Activated CD8-positive, alpha-beta T cell treated with anti-CD3 and anti-CD28 coated beads, Interleukin-2, amount 10 ng/mL, durations not matched to agents 7 days and 5 days (primary cell): ENCODE results near the gene RAD51B. TPM values are rescaled to one million over a fixed set of nuclear protein-coding genes. Genes with fewer than 3 reads are reported as not detected.
"Not testable (repeated sequence)": the region's sequence is repeated elsewhere in the genome, so short reads cannot be mapped to it uniquely, and the experiment has no call there.

Experiments
- ATAC-seq: fragments of 150-1000 bp; cut with Tn5 transposase; one replicate; pipeline ENCODE4 v1.10.0; 2021; ENCODE audit warnings: moderate library complexity
- CTCF ChIA-PET: fragments of 350-600 bp; sonication (Branson Sonifier 250); formaldehyde crosslinking; loops from one replicate; lab custom pipeline; 2021; ENCODE audit warnings: antibody characterized with exemption; lab: Charles Lee
- POLR2A ChIA-PET: fragments of 350-600 bp; sonication (Branson Sonifier 250); formaldehyde crosslinking; loops from one replicate; lab custom pipeline; 2021; ENCODE audit warnings: antibody characterized with exemption; lab: Charles Lee
- DNase-seq: peaks from one replicate; pipeline ENCODE4 v3.0.0-alpha.2; 2020
- H3K27ac Mint-ChIP-seq: one replicate; pipeline ENCODE4 v1.8.0; 2021; ENCODE audit warnings: mild to moderate bottlenecking, mixed read lengths
- H3K27me3 Mint-ChIP-seq: one replicate; pipeline ENCODE4 v1.8.0; 2021; ENCODE audit warnings: low read depth, mixed read lengths
- H3K36me3 Mint-ChIP-seq: one replicate; pipeline ENCODE4 v1.8.0; 2021; ENCODE audit warnings: low read depth, mixed read lengths
- H3K4me1 Mint-ChIP-seq: one replicate; pipeline ENCODE4 v1.8.0; 2021; ENCODE audit warnings: low read depth, mixed read lengths
- H3K4me3 Mint-ChIP-seq: one replicate; pipeline ENCODE4 v1.8.0; 2021; ENCODE audit warnings: mild to moderate bottlenecking, mixed read lengths
- H3K9me3 Mint-ChIP-seq: one replicate; pipeline ENCODE4 v1.8.0; 2022; ENCODE audit warnings: mixed read lengths; ENCODE audit not compliant: insufficient read depth
- total RNA-seq, 2 experiments: library from RNA; stranded (reverse); gene quantifications; one replicate each; pipeline ENCODE4 v1.2.3, GENCODE V29; 2021

Gene RAD51B
- total RNA-seq, 2 experiments from 2014 or later: 34.1 to 38.8 TPM

DNA sequence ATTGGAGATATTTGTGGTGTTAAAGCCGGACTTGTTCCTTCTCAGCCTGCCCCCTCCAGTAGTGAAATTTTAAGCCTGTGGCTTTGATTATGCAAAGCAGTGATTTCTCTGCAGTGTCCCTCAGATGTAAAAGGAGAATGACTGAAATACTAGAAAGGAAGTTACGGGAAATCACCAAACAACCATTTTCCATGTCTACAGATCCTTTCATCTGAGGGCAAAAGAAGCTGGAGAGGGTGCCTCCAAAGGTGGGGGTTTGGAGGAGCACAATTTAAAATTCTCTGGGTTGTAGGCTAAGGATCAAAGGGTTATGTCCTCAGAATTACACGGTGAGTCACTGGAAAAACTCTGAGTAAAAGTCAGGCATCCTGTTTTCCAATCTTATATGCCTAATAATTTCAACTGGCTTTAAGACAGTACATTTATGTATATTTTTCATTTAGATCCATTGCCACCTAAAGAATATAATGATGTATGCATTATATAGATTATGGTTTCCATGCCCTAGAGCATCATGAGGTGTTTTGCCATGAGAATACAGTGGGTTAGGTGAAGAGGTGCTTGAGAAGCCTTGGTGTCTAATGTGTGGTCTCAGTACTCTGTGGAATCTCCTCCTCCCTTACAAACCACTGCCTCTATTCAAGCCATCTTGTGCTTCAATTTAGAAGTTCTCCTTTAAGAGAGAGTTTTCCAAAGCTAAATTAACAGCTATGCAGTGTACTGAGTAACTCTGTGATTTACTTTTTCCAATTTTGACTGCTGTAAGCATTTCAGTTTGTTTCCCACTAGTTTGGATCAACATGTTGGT, 362.1 kb downstream of the RAD51B start:
- peak; percentile 39 for ATAC-seq

DNA sequence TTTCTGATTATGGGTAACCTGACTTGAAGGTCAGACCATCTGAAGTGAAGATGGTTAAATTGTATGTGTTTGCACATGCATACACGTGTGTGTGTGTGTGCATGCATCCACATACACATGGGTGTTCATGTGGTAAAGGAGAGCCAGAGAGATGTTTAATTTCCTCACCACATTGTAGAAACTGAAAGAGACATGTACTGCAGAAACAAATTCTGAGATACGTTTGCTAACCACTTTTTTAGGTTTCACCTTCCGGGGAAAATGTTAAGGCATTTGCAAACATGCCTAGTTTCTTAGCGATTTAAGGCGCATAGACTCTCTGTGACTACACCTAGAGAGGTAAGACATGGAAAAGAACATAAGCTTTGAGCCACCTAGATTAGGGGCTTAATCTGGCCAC, 362.9 kb downstream of the RAD51B start:
- peaks cover 2% of the 10 kb centered on the region for H3K36me3 Mint-ChIP-seq
- POLR2A ChIA-PET: no interaction called here
- H3K27me3 Mint-ChIP-seq: no peaks in the 10 kb centered on the region
- CTCF ChIA-PET: no interaction called here
- DNase-seq (peak; percentile 40), ATAC-seq (peak; percentile 90)
- peaks cover 29% of the 10 kb centered on the region for H3K4me1 Mint-ChIP-seq
- no peaks in the 10 kb centered on the region for H3K9me3 Mint-ChIP-seq
- H3K4me3 Mint-ChIP-seq: no peak overlapping the region
- peak overlapping the region; percentile 93 for H3K27ac Mint-ChIP-seq

More for the DNA sequence above, 362.1 kb downstream of the RAD51B start:
- ChIA-PET CTCF (interaction anchor here (0.9 kb wide), 1 partner anchor 237 kb away, joined by 3 read pairs; no protein-coding TSS in a partner anchor), POLR2A (no interaction called here)
- Mint-ChIP-seq H3K9me3 (no peaks in the 10 kb centered on the region), H3K4me1 (peaks cover 29% of the 10 kb centered on the region), H3K36me3 (peaks cover 2% of the 10 kb centered on the region), H3K4me3 (no peak overlapping the region), H3K27me3 (no peaks in the 10 kb centered on the region), H3K27ac (no peak overlapping the region)
- no peak for DNase-seq

DNA sequence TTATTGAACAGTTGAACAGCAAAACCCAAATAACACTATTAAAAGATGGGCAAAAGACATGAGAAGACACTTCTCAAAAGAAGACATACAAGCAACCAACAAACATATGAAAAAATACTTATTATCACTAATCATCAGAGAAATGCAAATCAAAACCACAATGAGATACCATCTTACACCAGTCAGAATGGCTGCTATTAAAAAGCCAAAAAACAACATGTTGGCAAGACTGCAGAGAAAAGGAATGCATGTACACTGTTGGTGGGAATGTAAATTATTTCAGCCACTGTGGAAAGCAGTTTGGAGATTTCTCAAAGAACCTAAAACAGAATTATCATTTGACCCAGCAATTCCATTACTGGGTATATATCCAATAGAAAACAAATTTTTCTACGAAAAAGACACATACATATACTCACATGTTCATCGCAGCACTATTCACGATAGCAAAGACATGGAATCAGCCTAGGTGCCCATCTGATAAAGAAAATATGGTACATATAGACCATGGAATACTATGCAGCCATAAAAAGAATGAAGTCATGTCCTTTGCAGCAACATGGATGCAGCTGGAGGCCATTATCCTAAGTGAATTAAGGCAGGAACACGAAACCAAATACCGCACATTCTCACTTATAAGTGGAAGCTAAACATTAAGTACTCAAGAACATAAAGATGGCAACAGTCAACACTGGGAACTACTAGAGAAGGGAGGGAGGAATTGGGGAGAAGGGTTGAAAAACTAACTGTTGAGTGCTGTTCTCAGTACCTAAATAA, 367.1 kb downstream of the RAD51B start:
- DNase-seq, H3K36me3 Mint-ChIP-seq, H3K4me3 Mint-ChIP-seq, CTCF ChIA-PET, ATAC-seq, H3K9me3 Mint-ChIP-seq, POLR2A ChIA-PET, H3K27ac Mint-ChIP-seq, H3K27me3 Mint-ChIP-seq: not testable (repeated sequence)
- H3K4me1 Mint-ChIP-seq: peaks cover 24% of the 10 kb centered on the region

DNA sequence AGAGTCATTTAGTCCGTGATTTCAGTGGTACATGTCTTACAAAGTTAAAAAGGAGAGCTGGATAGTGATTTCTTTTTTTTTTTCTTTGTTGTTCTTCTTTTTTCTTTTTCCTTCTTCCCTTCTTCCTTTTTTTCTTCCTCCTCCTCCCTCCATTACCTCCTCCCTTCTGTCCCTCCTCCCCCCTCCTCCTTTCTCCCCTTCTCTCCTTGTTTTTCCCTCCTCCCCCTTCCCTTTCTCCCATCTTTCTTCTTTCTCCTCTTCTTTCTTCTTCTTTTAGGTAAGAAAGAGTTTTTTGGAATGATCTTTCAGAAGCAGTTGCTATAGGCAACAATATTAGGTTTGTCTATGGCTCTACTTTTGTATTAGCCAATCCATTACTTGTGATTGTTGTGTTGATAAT, 368.6 kb downstream of the RAD51B start:
- Mint-ChIP-seq H3K4me1 (peaks cover 10% of the 10 kb centered on the region), H3K27ac (no peak overlapping the region), H3K4me3 (no peak overlapping the region), H3K27me3 (no peaks in the 10 kb centered on the region), H3K9me3 (no peaks in the 10 kb centered on the region), H3K36me3 (peaks cover 2% of the 10 kb centered on the region)
- POLR2A ChIA-PET: interaction anchor here (0.6 to 0.7 kb wide), 2 partner anchors 243 to 360 kb away, joined by 3 read pairs; no protein-coding TSS in a partner anchor
- DNase-seq: no peak
- no peak for ATAC-seq
- CTCF ChIA-PET: no interaction called here

DNA sequence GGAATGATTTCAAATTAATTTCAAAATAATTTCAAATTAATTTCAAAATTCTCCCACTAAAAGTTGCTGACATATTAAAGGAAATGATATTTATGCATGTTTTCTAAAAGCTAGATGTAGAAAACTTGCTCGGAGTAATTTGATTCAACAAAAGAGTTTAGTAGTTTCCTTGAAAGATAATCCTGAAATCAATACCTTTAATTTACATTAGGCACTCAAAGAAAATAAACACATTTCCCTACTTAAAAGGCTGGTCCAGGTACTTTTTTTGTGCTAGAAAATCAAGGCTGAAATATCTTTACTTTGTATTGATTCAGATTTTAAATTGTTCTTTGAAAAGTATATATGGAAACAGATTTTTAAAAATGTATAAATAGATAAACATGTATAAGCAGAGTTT, 370.5 kb downstream of the RAD51B start:
- no peak for ATAC-seq
- ChIA-PET POLR2A (no interaction called here), CTCF (no interaction called here)
- no peak overlapping the region for H3K4me3 Mint-ChIP-seq
- peaks cover 6% of the 10 kb centered on the region for H3K4me1 Mint-ChIP-seq
- H3K27ac Mint-ChIP-seq: no peak overlapping the region
- H3K27me3 Mint-ChIP-seq: no peaks in the 10 kb centered on the region
- H3K36me3 Mint-ChIP-seq: no peaks in the 10 kb centered on the region
- H3K9me3 Mint-ChIP-seq: no peaks in the 10 kb centered on the region
- DNase-seq: no peak

DNA sequence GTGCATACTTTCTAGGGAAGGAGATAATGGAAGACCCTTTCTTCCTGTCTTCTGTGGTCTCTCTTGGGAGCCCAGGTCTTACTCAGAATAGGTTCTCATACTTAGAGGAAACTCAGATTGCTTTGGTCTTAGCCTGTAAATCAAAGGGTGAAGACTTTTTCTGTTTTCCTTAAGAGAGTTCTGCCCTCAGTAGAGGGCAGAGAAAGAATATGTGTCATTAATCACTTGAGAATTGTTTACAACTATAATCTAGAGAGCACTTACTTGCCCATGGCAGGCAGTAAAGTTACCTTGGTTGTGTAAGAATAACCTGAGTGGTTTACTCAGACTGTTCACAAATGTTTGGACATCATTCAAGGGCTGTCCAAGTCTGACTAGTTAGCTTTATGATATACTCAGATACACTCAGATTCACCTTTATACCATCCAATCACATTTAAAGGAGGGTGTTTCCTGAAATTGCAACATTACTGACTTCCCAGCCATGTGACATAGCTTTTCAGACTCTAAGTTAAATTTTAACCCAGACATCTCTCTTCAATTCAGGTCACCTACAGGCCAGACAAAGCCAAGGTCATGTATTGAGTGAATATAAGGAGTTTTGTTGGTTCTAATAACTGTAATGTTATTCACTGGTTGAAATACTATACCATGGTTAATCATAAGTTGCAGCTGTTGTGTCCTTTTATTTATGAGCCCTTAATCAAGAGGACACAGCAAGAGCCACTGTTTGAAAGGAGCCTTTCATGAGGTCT, 372.2 kb downstream of the RAD51B start:
- Mint-ChIP-seq H3K36me3 (no peaks in the 10 kb centered on the region), H3K27me3 (no peaks in the 10 kb centered on the region), H3K4me3 (no peak overlapping the region), H3K4me1 (peaks cover 6% of the 10 kb centered on the region), H3K9me3 (no peaks in the 10 kb centered on the region), H3K27ac (no peak overlapping the region)
- no peak for DNase-seq
- CTCF ChIA-PET: interaction anchor here (0.7 kb wide), 1 partner anchor 9 kb away, joined by 3 read pairs; no protein-coding TSS in a partner anchor
- POLR2A ChIA-PET: no interaction called here
- ATAC-seq: no peak

DNA sequence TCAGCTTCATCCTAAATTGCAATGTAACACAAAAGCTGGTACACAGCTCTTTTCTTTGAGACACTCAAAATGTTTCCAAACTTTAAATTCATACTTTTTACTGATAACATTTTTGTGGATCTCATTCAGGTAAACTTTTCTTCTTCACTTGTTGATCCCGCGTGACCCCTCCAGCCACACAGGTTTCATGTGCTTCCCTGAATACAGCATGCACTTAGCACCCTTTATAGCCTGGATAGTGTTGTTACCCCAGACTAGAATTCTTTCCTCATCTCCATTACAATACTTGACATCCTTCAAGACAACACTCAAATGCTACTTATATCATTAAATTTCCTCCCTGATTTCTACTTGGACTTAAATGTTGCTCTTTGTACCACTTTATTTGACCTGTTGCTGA, 373.4 kb downstream of the RAD51B start:
- Mint-ChIP-seq H3K27me3 (no peaks in the 10 kb centered on the region), H3K4me3 (no peak overlapping the region), H3K4me1 (peaks cover 6% of the 10 kb centered on the region), H3K27ac (no peak overlapping the region), H3K9me3 (no peaks in the 10 kb centered on the region), H3K36me3 (no peaks in the 10 kb centered on the region)
- ChIA-PET CTCF (interaction anchor here (1.3 to 1.6 kb wide), 2 partner anchors 18 to 651 kb away, joined by 4 to 5 read pairs; no protein-coding TSS in a partner anchor), POLR2A (no interaction called here)
- DNase-seq (no peak), ATAC-seq (no peak)

DNA sequence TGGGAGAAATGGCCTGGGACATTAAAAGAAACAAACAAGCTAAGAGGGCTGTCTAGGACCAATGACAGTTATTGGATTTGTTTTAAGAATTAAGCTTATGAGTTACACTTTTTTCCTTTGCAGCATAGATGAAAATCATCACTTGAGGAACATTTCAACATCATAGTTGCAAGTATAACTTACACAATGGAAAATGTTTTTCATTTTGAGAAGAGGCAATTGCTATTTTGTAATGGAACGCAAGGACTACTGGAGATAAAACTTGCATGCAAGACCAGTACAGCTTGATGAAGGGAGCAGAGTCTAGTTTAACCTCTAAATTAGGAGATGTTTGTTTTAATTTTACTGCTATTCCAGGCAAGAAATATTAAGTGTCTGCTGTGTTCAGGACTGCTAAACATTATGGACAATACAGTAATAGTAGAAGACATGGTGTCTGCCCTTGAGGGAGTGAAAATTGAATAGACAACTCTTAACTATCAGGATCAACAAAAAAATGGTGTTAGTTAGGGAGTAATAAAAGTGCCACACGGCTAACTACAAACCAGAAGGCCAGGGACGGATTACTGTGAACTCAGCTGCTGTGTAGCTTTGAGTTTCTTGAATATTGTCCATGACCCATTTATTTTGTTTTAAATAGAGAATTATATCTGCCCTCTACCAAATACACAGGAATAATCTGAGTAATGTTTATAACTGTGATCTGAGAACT, 374.5 kb downstream of the RAD51B start:
- POLR2A ChIA-PET: no interaction called here
- DNase-seq (no peak), ATAC-seq (no peak)
- H3K4me1 Mint-ChIP-seq: peaks cover 8% of the 10 kb centered on the region
- no peaks in the 10 kb centered on the region for H3K9me3 Mint-ChIP-seq
- H3K27me3 Mint-ChIP-seq: no peaks in the 10 kb centered on the region
- H3K27ac Mint-ChIP-seq: no peak overlapping the region
- no peak overlapping the region for H3K4me3 Mint-ChIP-seq
- peaks cover 4% of the 10 kb centered on the region for H3K36me3 Mint-ChIP-seq
- CTCF ChIA-PET: interaction anchor here (1.3 to 1.6 kb wide), 2 partner anchors 17 to 650 kb away, joined by 4 to 5 read pairs; no protein-coding TSS in a partner anchor

DNA sequence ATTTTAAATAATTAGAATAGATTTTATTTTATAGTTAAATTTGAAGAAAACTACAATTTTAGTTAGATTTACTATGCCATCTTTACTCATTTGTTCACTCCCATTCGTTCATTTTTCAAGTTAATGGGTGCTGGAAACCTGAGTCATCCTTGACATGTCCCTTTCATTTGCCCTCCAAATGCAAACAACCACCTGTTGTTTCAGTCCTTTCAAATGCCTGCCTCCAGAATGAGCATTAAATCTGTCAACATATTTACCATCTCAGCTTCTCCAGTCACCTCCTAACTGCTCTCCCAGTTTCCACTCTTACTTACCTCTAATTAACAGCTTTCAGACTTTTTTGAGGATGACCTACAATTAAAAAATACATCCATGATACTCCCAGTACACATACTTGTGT, 375.5 kb downstream of the RAD51B start:
- no peaks in the 10 kb centered on the region for H3K9me3 Mint-ChIP-seq
- ChIA-PET CTCF (interaction anchor here (0.7 kb wide), 1 partner anchor 9 kb away, joined by 3 read pairs; no protein-coding TSS in a partner anchor), POLR2A (no interaction called here)
- peaks cover 18% of the 10 kb centered on the region for H3K4me1 Mint-ChIP-seq
- ATAC-seq (no peak), DNase-seq (no peak)
- no peaks in the 10 kb centered on the region for H3K27me3 Mint-ChIP-seq
- no peak overlapping the region for H3K27ac Mint-ChIP-seq
- H3K4me3 Mint-ChIP-seq: no peak overlapping the region
- peaks cover 4% of the 10 kb centered on the region for H3K36me3 Mint-ChIP-seq

DNA sequence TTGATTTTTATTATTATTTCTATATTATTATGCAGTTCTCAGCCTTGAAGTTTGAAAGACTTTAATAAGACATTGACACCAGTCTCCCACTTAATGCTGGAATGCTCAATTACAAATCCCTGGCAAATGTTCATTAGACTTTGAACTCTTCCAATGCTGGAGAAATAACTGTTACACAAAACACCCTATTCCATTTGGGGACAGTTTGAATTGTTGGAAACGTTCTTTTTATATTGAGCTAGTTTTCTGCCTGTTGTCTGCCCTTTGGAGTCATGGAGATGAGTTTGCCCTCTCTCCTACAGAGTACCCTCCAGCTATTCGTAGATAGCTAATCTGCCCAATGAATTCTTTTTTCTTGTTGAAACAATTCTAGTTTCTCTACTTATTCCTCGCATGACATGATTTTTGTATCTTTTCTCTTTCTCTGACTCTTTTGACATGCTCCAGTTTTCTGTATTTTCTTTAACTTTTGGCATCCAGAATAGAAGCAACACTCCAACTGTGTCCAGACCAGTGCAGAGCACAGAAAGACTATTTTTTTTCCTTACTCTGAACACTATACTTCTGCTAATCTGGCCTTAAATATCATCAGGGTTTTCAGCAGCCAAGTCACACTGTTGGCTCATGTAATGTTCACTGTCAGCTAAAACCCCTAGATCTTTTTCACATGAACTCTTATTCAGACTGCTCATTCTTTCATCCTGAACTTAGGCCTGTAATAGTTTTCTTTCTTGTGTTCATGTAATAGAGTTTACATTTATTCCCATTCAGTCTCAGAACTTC, 379.3 kb downstream of the RAD51B start:
- Mint-ChIP-seq H3K9me3 (no peaks in the 10 kb centered on the region), H3K27ac (no peak overlapping the region), H3K36me3 (peaks cover 7% of the 10 kb centered on the region), H3K4me1 (peaks cover 13% of the 10 kb centered on the region), H3K4me3 (no peak overlapping the region), H3K27me3 (no peaks in the 10 kb centered on the region)
- ATAC-seq (no peak), DNase-seq (no peak)
- POLR2A ChIA-PET: interaction anchor here (1.1 kb wide), 1 partner anchor 12 kb away, joined by 3 read pairs; no protein-coding TSS in a partner anchor
- CTCF ChIA-PET: no interaction called here
